Cerebellar cortex (tissue), 1 donor: Measurements from ENCODE around the gene HLA-DMA.

Experiments used
- DNase-seq: peaks from one replicate; pipeline ENCODE4 v3.0.0-alpha.2; 2015; ENCODE audit warnings: low spot score

HLA-DMA gene

GRCh38 chr6:32952817-32953739 lies at the start of gene HLA-DMA:
Gene HLA-DMA, minus strand, starts transcription at chr6:32953097. Its CDS starts 61 bp downstream, at chr6:32953036.
- peak; percentile 95 for DNase-seq

GRCh38 chr6:33001685-33002084 lies 48.8 kb upstream of the HLA-DMA start:
- no peak for DNase-seq

- peak; percentile 54 for DNase-seq
Measured at GRCh38 chr6:33000055-33000454, 47.2 kb upstream of the HLA-DMA start.

- DNase-seq: no peak
Measured at GRCh38 chr6:32995448-32995847, 42.6 kb upstream of the HLA-DMA start.

GRCh38 chr6:32993363-32993973 lies 40.6 kb upstream of the HLA-DMA start:
- DNase-seq: no peak

- DNase-seq: no peak
Measured at GRCh38 chr6:32991972-32992371, 39.1 kb upstream of the HLA-DMA start.

- DNase-seq: no peak
Measured at GRCh38 chr6:32989368-32989767, 36.5 kb upstream of the HLA-DMA start.

- DNase-seq: peak; percentile 97
Measured at GRCh38 chr6:32984622-32985389, 31.9 kb upstream of the HLA-DMA start.

- peak; percentile 37 for DNase-seq
Measured at GRCh38 chr6:32983964-32984621, 31.2 kb upstream of the HLA-DMA start.

- peak; percentile 48 for DNase-seq
Measured at GRCh38 chr6:32983493-32983848, 30.6 kb upstream of the HLA-DMA start.

- DNase-seq: peak; percentile 76
Measured at GRCh38 chr6:32982702-32983492, 30.0 kb upstream of the HLA-DMA start.

GRCh38 chr6:32982084-32982701 lies 29.3 kb upstream of the HLA-DMA start:
- peak; percentile 66 for DNase-seq

GRCh38 chr6:32980488-32981038 lies 27.7 kb upstream of the HLA-DMA start:
- peak; percentile 33 for DNase-seq

- no peak for DNase-seq
Measured at GRCh38 chr6:32979720-32980487, 27.0 kb upstream of the HLA-DMA start.

- no peak for DNase-seq
Measured at GRCh38 chr6:32977953-32978324, 25.0 kb upstream of the HLA-DMA start.

- no peak for DNase-seq
Measured at GRCh38 chr6:32977272-32977952, 24.5 kb upstream of the HLA-DMA start.

- DNase-seq: no peak
Measured at GRCh38 chr6:32976334-32977069, 23.6 kb upstream of the HLA-DMA start.

- DNase-seq: no peak
Measured at GRCh38 chr6:32975886-32976285, 23.0 kb upstream of the HLA-DMA start.
